Activated CD8-positive, alpha-beta memory T cell treated with anti-CD3 and anti-CD28 coated beads, Interleukin-2, amount 50 U/mL, for 1 hour (primary cell): ENCODE measurements around the gene KCTD18.

Experiments
- DNase-seq: peaks from one replicate; pipeline ENCODE4 v3.0.0-alpha.2; 2020; ENCODE audit errors: extremely low read depth

The KCTD18 gene

DNA sequence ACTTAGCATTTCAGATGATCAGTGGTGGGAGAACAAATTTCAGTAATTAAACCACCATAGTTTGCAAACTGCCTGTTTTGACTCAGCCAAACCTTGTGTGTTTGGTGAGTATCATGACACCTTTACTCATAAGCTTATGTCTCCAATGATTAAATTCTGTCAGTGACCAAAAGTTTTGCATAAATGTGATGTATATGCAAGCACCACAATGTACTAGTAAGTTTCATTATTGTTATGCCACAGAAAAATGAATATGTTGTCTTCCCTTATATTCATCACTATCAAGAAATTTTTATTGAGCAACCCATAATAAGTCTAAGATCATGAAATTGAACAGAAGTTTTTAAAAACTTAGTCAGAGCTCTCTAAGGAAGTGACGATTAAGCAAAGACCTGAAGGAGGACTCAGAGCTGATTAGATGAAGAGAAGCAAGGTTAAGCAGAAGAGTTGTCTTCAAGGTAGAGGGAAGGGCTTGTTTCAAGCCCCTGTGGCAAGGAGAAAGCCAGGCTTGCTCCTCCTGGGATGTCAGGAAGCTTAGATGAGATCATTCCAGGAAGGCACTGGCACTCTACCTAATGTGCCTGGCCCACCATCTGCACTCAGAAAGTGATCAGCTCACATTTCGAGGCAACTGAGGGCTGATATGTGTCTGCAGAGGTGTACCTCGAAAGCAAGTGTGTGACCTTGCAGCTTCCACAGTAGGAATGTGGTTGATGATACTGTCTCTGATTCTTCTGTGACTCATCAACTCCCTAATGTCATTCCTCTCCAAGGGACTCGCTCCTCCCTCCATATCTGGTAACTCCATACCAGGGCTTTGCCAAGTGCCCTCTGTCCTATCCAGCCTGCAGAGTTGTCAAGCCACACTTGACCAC lies 54.7 kb downstream of the KCTD18 start:
- no peak for DNase-seq

DNA sequence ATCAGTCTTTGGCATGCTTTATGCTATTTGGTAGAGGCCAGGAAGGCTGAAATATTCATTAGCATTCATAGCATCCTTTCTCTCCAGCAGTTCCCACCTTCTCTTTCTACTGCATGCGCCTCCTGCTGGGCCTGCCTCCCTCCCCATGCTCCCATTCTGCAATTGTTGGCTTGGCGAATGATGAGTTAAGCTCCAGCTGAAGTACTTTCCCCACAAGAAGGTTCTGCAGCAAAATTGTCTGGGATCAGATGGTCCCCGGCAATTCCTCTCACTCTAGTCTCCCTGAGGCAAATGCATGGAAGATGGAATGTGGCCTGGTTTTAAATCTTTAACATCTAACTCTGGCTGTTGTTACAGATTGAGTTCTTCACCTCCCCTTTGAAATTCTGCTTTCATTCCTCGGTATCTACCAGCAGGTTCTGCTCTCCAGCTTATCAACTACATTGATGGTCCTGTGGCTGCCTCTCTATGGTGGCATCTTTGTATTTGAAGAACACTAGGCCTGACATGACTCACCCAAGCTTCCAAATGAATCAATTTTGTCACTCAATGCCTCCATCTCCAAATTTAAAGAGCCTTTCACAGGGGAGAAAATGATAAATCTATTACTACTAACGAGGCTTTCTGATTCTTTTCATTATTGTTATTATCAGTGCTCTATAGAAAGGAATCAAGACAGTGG lies 55.9 kb downstream of the KCTD18 start:
- no peak for DNase-seq

- no peak for DNase-seq
These were observed 56.6 kb downstream of the KCTD18 start for GRCh38 chr2:200453142-200453852.

DNA sequence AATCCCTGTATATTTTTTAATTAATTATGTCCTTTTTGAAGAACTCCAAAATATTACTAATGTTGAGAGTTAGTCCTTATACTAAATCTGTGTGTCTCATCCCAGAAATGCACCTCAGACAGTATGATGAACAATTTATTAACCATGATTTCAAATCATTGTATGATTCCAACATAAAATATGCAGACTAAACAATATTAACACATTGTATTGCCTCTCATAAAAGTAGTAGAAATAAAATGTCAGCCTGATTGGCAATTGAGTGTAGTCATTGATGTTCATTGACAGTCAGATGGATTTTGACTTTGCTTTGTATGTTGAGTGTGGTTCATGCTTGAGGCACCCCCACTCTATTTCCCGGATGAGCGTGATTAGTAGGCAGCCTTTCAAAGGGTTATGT lies 57.5 kb downstream of the KCTD18 start:
- no peak for DNase-seq

DNA sequence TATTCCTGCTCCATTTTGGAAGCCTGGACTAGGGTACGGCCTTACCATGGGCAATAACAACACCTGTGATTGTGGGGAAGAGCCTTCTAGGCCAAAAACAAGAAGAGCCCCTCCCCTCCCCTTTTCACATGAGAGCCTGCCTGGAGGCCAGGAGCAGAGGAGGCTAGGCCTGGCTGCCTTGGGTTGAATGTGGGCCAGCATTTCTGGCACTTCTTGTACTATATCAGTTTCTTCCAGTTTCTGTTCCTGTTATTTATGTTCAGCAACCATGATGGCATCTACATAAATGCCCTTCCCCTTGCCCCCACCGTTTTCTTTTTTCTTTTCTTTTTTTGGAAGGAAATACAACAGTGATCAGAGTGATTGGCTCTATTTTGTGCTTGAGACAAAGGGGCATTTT lies 58.4 kb downstream of the KCTD18 start:
- DNase-seq, result no peak

GRCh38 chr2:200450288-200450687 lies 59.6 kb downstream of the KCTD18 start:
- no peak for DNase-seq

DNA sequence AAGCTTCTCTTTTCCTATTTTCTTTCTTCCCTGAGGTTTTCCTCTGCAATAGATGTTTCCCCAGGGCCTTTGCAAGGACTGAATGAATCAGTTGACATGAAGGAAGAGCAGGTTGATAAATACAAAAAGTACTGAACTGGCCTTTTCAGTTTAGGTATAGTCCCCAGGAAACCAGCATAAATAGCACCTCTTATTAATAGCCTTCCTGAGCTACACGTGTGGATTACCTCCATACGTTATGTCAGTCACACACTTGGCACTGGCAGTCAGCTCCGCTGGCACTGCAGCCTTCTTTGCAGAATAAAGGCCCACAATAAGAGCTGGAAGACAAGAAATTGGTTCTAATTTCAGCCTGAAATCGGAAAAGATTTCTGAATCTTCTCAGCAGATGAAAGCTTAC lies 60.7 kb downstream of the KCTD18 start:
- no peak for DNase-seq

DNA sequence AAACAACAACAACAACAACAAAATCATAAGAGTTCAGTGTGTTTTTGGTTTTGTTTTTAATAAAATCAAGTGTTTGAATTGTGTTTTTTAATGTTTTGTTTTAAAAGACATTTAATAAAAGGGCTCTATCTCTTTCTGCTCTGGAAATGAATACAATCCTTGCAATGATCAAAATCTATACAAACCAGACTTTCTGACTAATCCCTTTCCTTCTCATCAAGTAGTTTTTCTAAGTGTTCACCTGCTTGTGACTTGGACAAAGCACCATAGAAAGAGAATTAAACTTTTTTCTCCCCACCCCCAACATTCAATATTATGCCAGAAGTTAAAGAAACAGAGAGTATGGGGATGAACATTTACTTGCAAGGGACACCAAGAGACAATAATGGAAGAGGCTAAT lies 61.4 kb downstream of the KCTD18 start:
- no peak for DNase-seq

GRCh38 chr2:200447139-200447855 lies 62.6 kb downstream of the KCTD18 start:
- no peak for DNase-seq

DNA sequence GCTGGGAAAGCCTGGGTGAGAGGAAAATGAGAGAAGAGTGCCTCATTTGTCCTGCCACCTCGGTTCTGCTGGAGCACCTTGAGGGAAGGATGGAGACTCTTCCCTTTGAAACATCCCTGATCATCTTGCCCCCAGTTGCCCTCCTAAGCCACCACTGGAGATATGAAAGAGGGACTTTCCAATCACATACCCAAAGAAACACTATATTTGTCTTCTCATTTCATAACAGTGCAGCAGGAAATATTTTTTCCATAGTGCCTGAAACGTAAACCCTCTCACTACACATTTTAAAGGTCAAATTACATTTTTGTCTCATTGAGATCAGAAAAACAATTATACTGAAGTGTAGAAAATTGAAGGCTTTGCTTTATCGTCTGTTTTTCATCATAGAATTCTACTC lies 63.3 kb downstream of the KCTD18 start:
- no peak for DNase-seq

- no peak for DNase-seq
These were observed 64.6 kb downstream of the KCTD18 start for GRCh38 chr2:200445284-200445683.

GRCh38 chr2:200444530-200444929 lies 65.3 kb downstream of the KCTD18 start:
- DNase-seq, result no peak

DNA sequence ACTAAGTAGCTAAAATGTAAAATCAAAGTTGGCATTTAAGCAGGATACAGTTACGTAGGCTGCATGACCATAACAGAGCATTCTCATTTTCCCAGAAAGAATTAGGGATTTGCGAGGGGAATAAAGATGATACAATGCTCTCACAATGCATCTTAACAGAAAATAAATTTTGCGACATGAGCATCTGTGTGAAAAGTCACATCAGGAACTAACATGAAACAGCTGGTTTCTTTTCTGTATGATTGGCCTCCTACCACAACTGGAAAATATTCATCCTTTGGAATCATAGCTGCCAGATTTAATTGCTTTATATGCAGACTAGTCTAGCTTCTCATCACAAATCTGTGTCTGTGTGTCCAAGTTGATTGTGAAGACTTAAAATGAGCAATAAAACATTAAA lies 66.0 kb downstream of the KCTD18 start:
- no peak for DNase-seq

DNA sequence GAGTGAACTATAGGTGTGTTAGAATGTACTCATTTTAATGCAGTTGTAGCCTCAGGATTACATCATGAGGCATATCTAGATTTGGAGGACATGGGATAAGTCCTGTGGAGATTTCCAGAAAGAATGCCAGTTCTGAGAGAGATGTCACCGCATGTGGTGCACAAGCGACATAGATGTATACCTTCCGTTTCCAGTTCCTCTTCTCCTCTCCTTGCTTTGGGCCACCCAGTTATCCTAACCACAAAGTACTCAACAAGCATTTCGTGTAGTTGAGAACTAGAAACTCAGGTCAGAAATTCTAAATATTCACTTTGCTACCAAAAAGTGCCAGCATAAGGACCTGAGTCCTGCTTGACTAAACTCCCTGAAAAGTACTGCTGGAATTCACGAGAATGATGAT lies 66.5 kb downstream of the KCTD18 start:
- DNase-seq, result no peak

GRCh38 chr2:200442471-200442870 lies 67.4 kb downstream of the KCTD18 start:
- no peak for DNase-seq

DNA sequence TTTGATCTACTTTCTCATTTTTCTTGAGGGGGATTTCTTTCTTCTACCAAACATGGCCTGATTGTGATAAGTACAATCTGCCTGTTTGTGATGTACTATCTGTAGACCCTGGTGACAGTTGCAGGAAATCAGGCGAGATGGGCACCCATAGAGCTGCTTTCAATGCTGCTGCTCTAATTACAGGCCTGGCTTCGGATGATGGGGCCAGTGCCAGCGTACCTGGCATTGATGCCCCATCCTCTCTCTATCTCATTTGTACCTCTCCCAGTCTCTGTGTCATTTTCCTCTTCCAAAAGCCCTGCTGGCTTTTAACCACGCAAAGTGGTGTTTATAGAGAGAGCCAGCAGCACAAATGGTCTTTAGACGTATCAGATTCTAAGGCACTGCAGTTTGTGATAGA lies 69.9 kb downstream of the KCTD18 start:
- DNase-seq, result no peak
